ENCODE data around the gene REPS1. TPM values are rescaled to one million over a fixed set of nuclear protein-coding genes. Genes with fewer than 3 reads are reported as not detected.

Gene REPS1
- total RNA-seq, 1 experiment from 2014 or later = 27.4 TPM

DNA sequence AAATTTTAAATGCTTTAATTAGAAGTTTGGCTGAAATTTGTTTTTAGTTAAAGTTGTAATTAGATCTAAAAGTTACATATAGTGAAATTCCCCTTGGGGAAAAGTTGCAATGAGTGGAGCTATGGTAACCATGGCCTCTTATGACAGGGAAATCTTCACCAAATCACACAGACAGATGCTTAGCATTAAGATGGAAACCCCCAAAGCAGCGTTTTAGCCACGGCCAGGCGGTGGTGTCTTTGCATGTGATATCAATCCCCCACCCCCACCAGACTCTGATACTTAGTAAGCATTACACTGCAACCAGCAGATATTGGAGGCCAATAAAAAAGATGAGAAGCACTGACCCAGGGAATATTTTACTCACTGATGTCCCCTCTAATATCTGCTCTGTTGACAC is 75.7 kb downstream of the REPS1 start:
- H4K20me1 ChIP-seq (ENCODE audit: low read length) = no peaks in the 10 kb centered on the region
- no peaks in the 10 kb centered on the region for H3K79me2 ChIP-seq (ENCODE audit: low read length)
- POLR2A ChIA-PET (ENCODE audit: unreplicated experiment) = no interaction called here
- no peak overlapping the region for H3K9ac ChIP-seq (ENCODE audit: low read length)
- no peak overlapping the region for H3K27ac ChIP-seq (ENCODE audit: low read length)
- no TSS peak for BruUV-seq (replicated peaks)
- TF ChIP-seq EZH2 (IDR thresholded peaks at IDR 0.05; ENCODE audit: low read length, unreplicated experiment) (no peak), EZH2phosphoT487 (IDR thresholded peaks at IDR 0.05; ENCODE audit: borderline replicate concordance, low read length) (no peak)
- TF ChIP-seq, protein P1, sequence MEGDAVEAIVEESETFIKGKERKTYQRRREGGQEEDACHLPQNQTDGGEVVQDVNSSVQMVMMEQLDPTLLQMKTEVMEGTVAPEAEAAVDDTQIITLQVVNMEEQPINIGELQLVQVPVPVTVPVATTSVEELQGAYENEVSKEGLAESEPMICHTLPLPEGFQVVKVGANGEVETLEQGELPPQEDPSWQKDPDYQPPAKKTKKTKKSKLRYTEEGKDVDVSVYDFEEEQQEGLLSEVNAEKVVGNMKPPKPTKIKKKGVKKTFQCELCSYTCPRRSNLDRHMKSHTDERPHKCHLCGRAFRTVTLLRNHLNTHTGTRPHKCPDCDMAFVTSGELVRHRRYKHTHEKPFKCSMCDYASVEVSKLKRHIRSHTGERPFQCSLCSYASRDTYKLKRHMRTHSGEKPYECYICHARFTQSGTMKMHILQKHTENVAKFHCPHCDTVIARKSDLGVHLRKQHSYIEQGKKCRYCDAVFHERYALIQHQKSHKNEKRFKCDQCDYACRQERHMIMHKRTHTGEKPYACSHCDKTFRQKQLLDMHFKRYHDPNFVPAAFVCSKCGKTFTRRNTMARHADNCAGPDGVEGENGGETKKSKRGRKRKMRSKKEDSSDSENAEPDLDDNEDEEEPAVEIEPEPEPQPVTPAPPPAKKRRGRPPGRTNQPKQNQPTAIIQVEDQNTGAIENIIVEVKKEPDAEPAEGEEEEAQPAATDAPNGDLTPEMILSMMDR (conservative IDR thresholded peaks at IDR 0.05; ENCODE audit: low read depth, low read length) = no peak
- no peak for ATAC-seq
- no peak overlapping the region for H3K4me3 ChIP-seq (ENCODE audit: low read length)
- CTCF ChIA-PET = no interaction called here
- H3K9me2 ChIP-seq (replicated peaks; ENCODE audit: low read length) = no peaks in the 10 kb centered on the region
- no peak overlapping the region for H3K4me2 ChIP-seq (ENCODE audit: low read length)
- H3F3A ChIP-seq (ENCODE audit: low read length, unreplicated experiment) = no peaks in the 10 kb centered on the region
- H3K9me3 ChIP-seq (ENCODE audit: low read length) = no peaks in the 10 kb centered on the region
- H2AFZ ChIP-seq (ENCODE audit: low read length) = no peak overlapping the region
- DNase-seq = no peak
- intact Hi-C loops (cut with micrococcal nuclease) = no loop called here
- H3K36me3 ChIP-seq (ENCODE audit: low read depth, low read length) = peaks cover 6% of the 10 kb centered on the region; the same call in 1 of the 2 replicates
- H3K4me1 ChIP-seq (ENCODE audit: insufficient read depth, low read length) = no peaks in the 10 kb centered on the region
- H3K27me3 ChIP-seq (ENCODE audit: low read length) = no peaks in the 10 kb centered on the region

- no peak overlapping the region for H3K4me3 ChIP-seq (ENCODE audit: low read length)
- no peaks in the 10 kb centered on the region for H3F3A ChIP-seq (ENCODE audit: low read length, unreplicated experiment)
- no peak for TF ChIP-seq EZH2 (IDR thresholded peaks at IDR 0.05; ENCODE audit: low read length, unreplicated experiment)
- TF ChIP-seq, protein P1 (conservative IDR thresholded peaks at IDR 0.05; ENCODE audit: low read depth, low read length) = no peak
- no peak for TF ChIP-seq EZH2phosphoT487 (IDR thresholded peaks at IDR 0.05; ENCODE audit: borderline replicate concordance, low read length)
- no peaks in the 10 kb centered on the region for H3K4me1 ChIP-seq (ENCODE audit: insufficient read depth, low read length)
- H3K4me2 ChIP-seq (ENCODE audit: low read length) = no peak overlapping the region
- intact Hi-C loops (cut with micrococcal nuclease) = no loop called here
- no peak overlapping the region for H3K27ac ChIP-seq (ENCODE audit: low read length)
- H2AFZ ChIP-seq (ENCODE audit: low read length) = no peak overlapping the region
- no peaks in the 10 kb centered on the region for H3K79me2 ChIP-seq (ENCODE audit: low read length)
- peaks cover 5% of the 10 kb centered on the region; the same call in 1 of the 2 replicates for H3K36me3 ChIP-seq (ENCODE audit: low read depth, low read length)
- no peaks in the 10 kb centered on the region for H3K9me3 ChIP-seq (ENCODE audit: low read length)
- BruUV-seq (replicated peaks) = no TSS peak
- H3K9me2 ChIP-seq (replicated peaks; ENCODE audit: low read length) = no peaks in the 10 kb centered on the region
- no peak overlapping the region for H3K9ac ChIP-seq (ENCODE audit: low read length)
- ChIA-PET CTCF (no interaction called here), POLR2A (ENCODE audit: unreplicated experiment) (no interaction called here)
- DNase-seq (no peak), ATAC-seq (no peak)
- no peaks in the 10 kb centered on the region for H4K20me1 ChIP-seq (ENCODE audit: low read length)
- no peaks in the 10 kb centered on the region for H3K27me3 ChIP-seq (ENCODE audit: low read length)
Observed at GRCh38 chr6:138909975-138910374, 78.1 kb downstream of the REPS1 start.

GRCh38 chr6:138909511-138909910 is 78.5 kb downstream of the REPS1 start:
- no peak overlapping the region for H3K4me2 ChIP-seq (ENCODE audit: low read length)
- H3K79me2 ChIP-seq (ENCODE audit: low read length) = no peaks in the 10 kb centered on the region
- H3K36me3 ChIP-seq (ENCODE audit: low read depth, low read length) = peaks cover 5% of the 10 kb centered on the region; the same call in 1 of the 2 replicates
- no peak overlapping the region for H3K9ac ChIP-seq (ENCODE audit: low read length)
- BruUV-seq (replicated peaks) = no TSS peak
- TF ChIP-seq EZH2 (IDR thresholded peaks at IDR 0.05; ENCODE audit: low read length, unreplicated experiment) = no peak
- TF ChIP-seq, protein P1 (conservative IDR thresholded peaks at IDR 0.05; ENCODE audit: low read depth, low read length) = no peak
- no peak for TF ChIP-seq EZH2phosphoT487 (IDR thresholded peaks at IDR 0.05; ENCODE audit: borderline replicate concordance, low read length)
- DNase-seq = no peak
- ATAC-seq = no peak
- no peaks in the 10 kb centered on the region for H3K27me3 ChIP-seq (ENCODE audit: low read length)
- intact Hi-C loops (cut with micrococcal nuclease) = no loop called here
- no peaks in the 10 kb centered on the region for H3F3A ChIP-seq (ENCODE audit: low read length, unreplicated experiment)
- no peaks in the 10 kb centered on the region for H4K20me1 ChIP-seq (ENCODE audit: low read length)
- H3K9me2 ChIP-seq (replicated peaks; ENCODE audit: low read length) = no peaks in the 10 kb centered on the region
- no peak overlapping the region for H3K27ac ChIP-seq (ENCODE audit: low read length)
- H3K4me3 ChIP-seq (ENCODE audit: low read length) = no peak overlapping the region
- no peak overlapping the region for H2AFZ ChIP-seq (ENCODE audit: low read length)
- ChIA-PET POLR2A (ENCODE audit: unreplicated experiment) (no interaction called here), CTCF (no interaction called here)
- H3K4me1 ChIP-seq (ENCODE audit: insufficient read depth, low read length) = no peaks in the 10 kb centered on the region
- H3K9me3 ChIP-seq (ENCODE audit: low read length) = no peaks in the 10 kb centered on the region

All from PC-3 (cell line).